GM12878 (cell line): ENCODE results near the gene ACTL6A. TPM values are rescaled to one million over a fixed set of nuclear protein-coding genes. Genes with fewer than 3 reads are reported as not detected.

Experiments
- ATAC-seq: fragments of 200-7000 bp; cut with Tn5 transposase; 3 replicates; pipeline ENCODE4 v1.9.1; 2020; ENCODE audit warnings: mild to moderate bottlenecking, moderate library complexity
- BruUV-seq: library from RNA; stranded (reverse); fragments of 400-500 nt; replicated peaks from 2 replicates; lab custom pipeline; 2021; lab: Mats Ljungman, UMichigan
- CTCF ChIA-PET: fragments of 300-600 bp; sonication (Branson Sonifier 250); formaldehyde crosslinking; extraction: SDS; loops from one replicate; lab custom pipeline; 2021; ENCODE audit warnings: inconsistent platforms; lab: Yijun Ruan, JAX
- POLR2A ChIA-PET: fragments of 350-600 bp; formaldehyde crosslinking; extraction: SDS; loops from one replicate; lab custom pipeline; 2021; ENCODE audit warnings: inconsistent platforms; lab: Charles Lee
- RAD21 ChIA-PET: fragments of 300-600 bp; sonication (Branson Sonifier 250); formaldehyde crosslinking; loops from one replicate; lab custom pipeline; 2023; ENCODE audit warnings: antibody characterized with exemption; ENCODE audit not compliant: unreplicated experiment; lab: Charles Lee
- SMC1A ChIA-PET: fragments of 300-600 bp; sonication (Branson Sonifier 250); formaldehyde crosslinking; loops from one replicate; lab custom pipeline; 2023; ENCODE audit not compliant: unreplicated experiment, uncharacterized antibody; lab: Charles Lee
- DNase-seq: peaks from one replicate; pipeline ENCODE4 v3.0.0-alpha.2; 2011; ENCODE audit warnings: low read depth, low spot score
- FAIRE-seq: peaks from 3 replicates; lab custom pipeline; 2011; peaks lifted over from hg19 to GRCh38; lab: Jason Lieb, UNC
- H2AFZ ChIP-seq: 2 replicates; pipeline ENCODE4 v1.6.0; 2011; ENCODE audit warnings: low read depth, low read length, control low read depth; ENCODE audit not compliant: control insufficient read depth
- H3K27ac ChIP-seq: 2 replicates; pipeline ENCODE4 v1.5.1; 2011; ENCODE audit warnings: control low read depth; ENCODE audit not compliant: control insufficient read depth, insufficient read depth
- H3K27me3 ChIP-seq, 2 experiments: replicated peaks in 1 of 2; 2 replicates each; pipeline versions ENCODE4 v1.6.0 to v1.6.1; 2011; ENCODE audit warnings: low read length in 1 of 2; ENCODE audit not compliant: control insufficient read depth in 2 of 2, insufficient read depth in 2 of 2
- H3K36me3 ChIP-seq, 2 experiments: 2 replicates each; pipeline ENCODE4 v1.5.1; 2011; ENCODE audit warnings: low read length in 1 of 2; ENCODE audit not compliant: control insufficient read depth in 2 of 2, insufficient read depth in 2 of 2
- H3K4me1 ChIP-seq: 2 replicates; pipeline ENCODE4 v1.6.1; 2011; ENCODE audit warnings: mild to moderate bottlenecking, low read length, moderate library complexity, mixed read lengths; ENCODE audit not compliant: control insufficient read depth, insufficient read depth
- H3K4me2 ChIP-seq: 2 replicates; pipeline ENCODE4 v1.6.0; 2011; ENCODE audit warnings: control low read depth; ENCODE audit not compliant: control insufficient read depth, insufficient read depth
- H3K4me3 ChIP-seq: fragments of 200-600 bp; sonication (generic); 2 replicates; pipeline ENCODE4 v1.5.1; 2016
- H3K79me2 ChIP-seq: 2 replicates; pipeline ENCODE4 v1.6.0; 2011; ENCODE audit warnings: low read length; ENCODE audit not compliant: control insufficient read depth, insufficient read depth
- H3K9ac ChIP-seq: 2 replicates; pipeline ENCODE4 v1.8.0; 2011; ENCODE audit warnings: low read length, control low read depth, mixed read lengths; ENCODE audit not compliant: control insufficient read depth, insufficient read depth
- H3K9me3 ChIP-seq: replicated peaks from 3 replicates; pipeline ENCODE4 v1.5.1; 2011; ENCODE audit warnings: mild to moderate bottlenecking, low read length; ENCODE audit not compliant: control insufficient read depth, insufficient read depth
- H4K20me1 ChIP-seq: 2 replicates; pipeline ENCODE4 v1.6.0; 2011; ENCODE audit not compliant: control insufficient read depth, insufficient read depth
- ATF7 ChIP-seq: fragments of 450-650 bp; IDR thresholded peaks from 2 replicates; pipeline ENCODE4 v1.6.1; 2016; ENCODE audit warnings: low read depth, mild to moderate bottlenecking
- CEBPB ChIP-seq, 2 experiments: fragments of 150-350 bp in 1 of 2; IDR thresholded peaks; 2 replicates each; pipeline ENCODE4 v1.6.1; 2012 to 2014; ENCODE audit warnings: low read depth in 2 of 2, low read length in 2 of 2, borderline replicate concordance in 1 of 2, inconsistent platforms in 1 of 2
- CHD4 ChIP-seq: fragments of 200-600 bp; sonication (generic); IDR thresholded peaks from 2 replicates; pipeline ENCODE4 v1.6.1; 2016; ENCODE audit warnings: mild to moderate bottlenecking
- E2F4 ChIP-seq: IDR thresholded peaks from 2 replicates; pipeline ENCODE4 v1.6.1; 2012; ENCODE audit warnings: low read depth, low read length, improper control_type of control experiment
- E2F8 ChIP-seq: fragments of 450-650 bp; IDR thresholded peaks from 2 replicates; pipeline ENCODE4 v1.6.1; 2018; ENCODE audit warnings: mild to moderate bottlenecking, low read depth, moderate library complexity; ENCODE audit not compliant: partially characterized antibody
- EED ChIP-seq: sonication (generic); IDR thresholded peaks from 2 replicates; pipeline ENCODE4 v1.6.1; 2016; ENCODE audit warnings: antibody characterized with exemption, low read depth
- NFYB ChIP-seq: IDR thresholded peaks from 2 replicates; pipeline ENCODE4 v1.6.1; 2011; ENCODE audit warnings: low read depth, mild to moderate bottlenecking, low read length, improper control_type of control experiment, moderate library complexity; ENCODE audit not compliant: insufficient read depth
- NR2C2 ChIP-seq: IDR thresholded peaks from 2 replicates; pipeline ENCODE4 v1.6.1; 2011; ENCODE audit warnings: borderline replicate concordance, low read depth; ENCODE audit not compliant: control insufficient read depth, insufficient read length
- PAX8 ChIP-seq: fragments of 450-650 bp; IDR thresholded peaks from 2 replicates; pipeline ENCODE4 v1.6.1; 2017; ENCODE audit warnings: mild to moderate bottlenecking, moderate library complexity
- POLR2AphosphoS5 ChIP-seq: IDR thresholded peaks from 2 replicates; pipeline ENCODE4 v1.6.1; 2011; ENCODE audit warnings: mild to moderate bottlenecking, low read length, inconsistent platforms
- POU2F2 ChIP-seq: IDR thresholded peaks from 3 replicates; pipeline ENCODE4 v1.6.1; 2011; ENCODE audit warnings: low read depth, mild to moderate bottlenecking, low read length, borderline replicate concordance
- RELA ChIP-seq: fragments of 450-650 bp; IDR thresholded peaks from 2 replicates; pipeline ENCODE4 v1.8.0; 2014; ENCODE audit warnings: borderline replicate concordance; ENCODE audit not compliant: partially characterized antibody
- SMARCA5 ChIP-seq: fragments of 450-650 bp; IDR thresholded peaks from 2 replicates; pipeline ENCODE4 v1.6.1; 2017; ENCODE audit warnings: mild to moderate bottlenecking
- STAT3 ChIP-seq: IDR thresholded peaks from 2 replicates; pipeline ENCODE4 v1.6.1; 2011; ENCODE audit warnings: low read depth, low read length, improper control_type of control experiment
- TCF12 ChIP-seq: IDR thresholded peaks from 2 replicates; pipeline ENCODE4 v1.6.1; 2011; ENCODE audit warnings: low read depth, mild to moderate bottlenecking, low read length
- ZNF24 ChIP-seq: fragments of 450-650 bp; IDR thresholded peaks from 2 replicates; pipeline ENCODE4 v1.6.1; 2017; ENCODE audit warnings: antibody characterized with exemption, mild to moderate bottlenecking
- in situ Hi-C: fragments of 300-500 bp; cut with MboI; formaldehyde crosslinking; loops from 9 replicates; pipeline ENCODE4 v1.14.3; 2018; ENCODE audit warnings: mixed read lengths
- intact Hi-C: fragments of 100-400 bp; cut with micrococcal nuclease; formaldehyde crosslinking; loops from one replicate; pipeline ENCODE4 v1.14.2; 2022; ENCODE audit not compliant: unreplicated experiment
- polyA plus RNA-seq, 11 experiments: library from polyadenylated mRNA; depleted of rRNA in 4 of 11; unstranded in 6 of 11; stranded (reverse) in 5 of 11; fragments of >200 nt; fragmentation: Nextera tagmentation in 4 of 11; fragmentation: Illumina TruSeq in 1 of 11; extraction: Ambion mirVana in 4 of 11; extraction: Trizol in 1 of 11; gene quantifications; 1 replicate in 1 of 11; 2 replicates in 10 of 11; pipeline versions ENCODE4 v1.2.1 to v1.2.3, GENCODE V29; 2011 to 2016; ENCODE audit warnings: inconsistent platforms in 2 of 11, missing spikeins in 2 of 11, low read depth in 1 of 11
- total RNA-seq, 4 experiments: library from RNA; depleted of rRNA in 3 of 4; stranded (reverse); fragments of >200 nt in 3 of 4; fragmentation: Illumina TruSeq in 1 of 4; extraction: Trizol in 1 of 4; gene quantifications; 2 replicates each; pipeline versions ENCODE4 v1.2.1 to v1.2.3, GENCODE V29; 2013 to 2021
- TF ChIP-seq, protein P1 (sequence below): IDR thresholded peaks from 2 replicates; pipeline ENCODE4 v1.6.1; 2011; ENCODE audit warnings: mild to moderate bottlenecking, low read depth, low read length, moderate library complexity; ENCODE audit not compliant: insufficient replicate concordance
- TF ChIP-seq, protein P2 (sequence below): fragments of 450-650 bp; IDR thresholded peaks from 2 replicates; pipeline ENCODE4 v1.6.1; 2017; ENCODE audit warnings: mild to moderate bottlenecking, moderate library complexity

Gene ACTL6A
- total and polyA plus RNA-seq, 10 of the 15 experiments (the other 5 are each of a cell fraction or from before 2014, with no cell fraction given) = 70.2 to 197 (median 105) TPM

DNA sequence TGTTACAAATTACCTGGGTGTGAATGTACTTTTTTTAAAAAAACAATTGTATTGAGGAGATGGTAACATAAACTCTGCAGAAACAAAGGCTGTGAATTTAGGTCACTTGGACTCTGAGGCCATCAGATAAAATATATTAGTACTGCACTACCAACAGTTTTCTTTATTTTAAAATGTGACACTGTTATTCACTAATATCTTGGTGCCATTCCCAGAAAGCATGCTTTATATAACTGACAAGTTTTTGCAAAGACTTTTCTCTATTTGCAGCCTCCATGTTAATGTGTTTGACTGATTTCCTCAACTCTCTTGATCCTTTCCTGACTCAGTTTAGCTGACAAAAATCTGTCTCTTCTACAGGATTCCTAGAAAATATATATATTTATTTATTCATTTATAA is 26.5 kb upstream of the ACTL6A start:
- no peaks in the 10 kb centered on the region for H3K4me1 ChIP-seq
- no peak overlapping the region for H3K4me2 ChIP-seq
- CTCF ChIA-PET = no interaction called here
- no peaks in the 10 kb centered on the region for H3K9me3 ChIP-seq
- no peak overlapping the region for H3K9ac ChIP-seq
- no peak for FAIRE-seq
- intact Hi-C loops = no loop called here
- no peaks in the 10 kb centered on the region for H3K79me2 ChIP-seq
- BruUV-seq = no TSS peak
- H3K36me3 ChIP-seq = no peaks in the 10 kb centered on the region
- DNase-seq = no peak
- no peak for TF ChIP-seq NR2C2
- TF ChIP-seq CEBPB (IDR thresholded peaks at IDR 0.05; ENCODE audit: borderline replicate concordance in 1 of 2, low read depth in 2 of 2, low read length in 2 of 2) = no peak
- TF ChIP-seq SMARCA5 = no peak
- no peak for TF ChIP-seq E2F8
- TF ChIP-seq, protein P1, sequence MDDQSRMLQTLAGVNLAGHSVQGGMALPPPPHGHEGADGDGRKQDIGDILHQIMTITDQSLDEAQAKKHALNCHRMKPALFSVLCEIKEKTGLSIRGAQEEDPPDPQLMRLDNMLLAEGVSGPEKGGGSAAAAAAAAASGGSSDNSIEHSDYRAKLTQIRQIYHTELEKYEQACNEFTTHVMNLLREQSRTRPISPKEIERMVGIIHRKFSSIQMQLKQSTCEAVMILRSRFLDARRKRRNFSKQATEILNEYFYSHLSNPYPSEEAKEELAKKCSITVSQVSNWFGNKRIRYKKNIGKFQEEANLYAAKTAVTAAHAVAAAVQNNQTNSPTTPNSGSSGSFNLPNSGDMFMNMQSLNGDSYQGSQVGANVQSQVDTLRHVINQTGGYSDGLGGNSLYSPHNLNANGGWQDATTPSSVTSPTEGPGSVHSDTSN = no peak
- no peak for TF ChIP-seq POU2F2
- TF ChIP-seq ZNF24 = no peak
- TF ChIP-seq PAX8 = no peak
- no peak for TF ChIP-seq RELA
- TF ChIP-seq EED = no peak
- no peak for TF ChIP-seq POLR2AphosphoS5
- TF ChIP-seq TCF12 = no peak
- TF ChIP-seq, protein P2, sequence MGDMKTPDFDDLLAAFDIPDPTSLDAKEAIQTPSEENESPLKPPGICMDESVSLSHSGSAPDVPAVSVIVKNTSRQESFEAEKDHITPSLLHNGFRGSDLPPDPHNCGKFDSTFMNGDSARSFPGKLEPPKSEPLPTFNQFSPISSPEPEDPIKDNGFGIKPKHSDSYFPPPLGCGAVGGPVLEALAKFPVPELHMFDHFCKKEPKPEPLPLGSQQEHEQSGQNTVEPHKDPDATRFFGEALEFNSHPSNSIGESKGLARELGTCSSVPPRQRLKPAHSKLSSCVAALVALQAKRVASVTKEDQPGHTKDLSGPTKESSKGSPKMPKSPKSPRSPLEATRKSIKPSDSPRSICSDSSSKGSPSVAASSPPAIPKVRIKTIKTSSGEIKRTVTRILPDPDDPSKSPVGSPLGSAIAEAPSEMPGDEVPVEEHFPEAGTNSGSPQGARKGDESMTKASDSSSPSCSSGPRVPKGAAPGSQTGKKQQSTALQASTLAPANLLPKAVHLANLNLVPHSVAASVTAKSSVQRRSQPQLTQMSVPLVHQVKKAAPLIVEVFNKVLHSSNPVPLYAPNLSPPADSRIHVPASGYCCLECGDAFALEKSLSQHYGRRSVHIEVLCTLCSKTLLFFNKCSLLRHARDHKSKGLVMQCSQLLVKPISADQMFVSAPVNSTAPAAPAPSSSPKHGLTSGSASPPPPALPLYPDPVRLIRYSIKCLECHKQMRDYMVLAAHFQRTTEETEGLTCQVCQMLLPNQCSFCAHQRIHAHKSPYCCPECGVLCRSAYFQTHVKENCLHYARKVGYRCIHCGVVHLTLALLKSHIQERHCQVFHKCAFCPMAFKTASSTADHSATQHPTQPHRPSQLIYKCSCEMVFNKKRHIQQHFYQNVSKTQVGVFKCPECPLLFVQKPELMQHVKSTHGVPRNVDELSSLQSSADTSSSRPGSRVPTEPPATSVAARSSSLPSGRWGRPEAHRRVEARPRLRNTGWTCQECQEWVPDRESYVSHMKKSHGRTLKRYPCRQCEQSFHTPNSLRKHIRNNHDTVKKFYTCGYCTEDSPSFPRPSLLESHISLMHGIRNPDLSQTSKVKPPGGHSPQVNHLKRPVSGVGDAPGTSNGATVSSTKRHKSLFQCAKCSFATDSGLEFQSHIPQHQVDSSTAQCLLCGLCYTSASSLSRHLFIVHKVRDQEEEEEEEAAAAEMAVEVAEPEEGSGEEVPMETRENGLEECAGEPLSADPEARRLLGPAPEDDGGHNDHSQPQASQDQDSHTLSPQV = no peak
- no peak for TF ChIP-seq E2F4
- no peak for TF ChIP-seq NFYB
- no peak for TF ChIP-seq ATF7
- TF ChIP-seq CHD4 = no peak
- no peak for TF ChIP-seq STAT3
- TF ChIP-seq, all 136 proteins: peak for 0
- ChIA-PET SMC1A (no interaction called here), POLR2A (no interaction called here), RAD21 (no interaction called here)
- in situ Hi-C loops = no loop called here
- no peak overlapping the region for H3K4me3 ChIP-seq
- no peak overlapping the region for H3K27ac ChIP-seq
- no peak for ATAC-seq
- no peaks in the 10 kb centered on the region for H4K20me1 ChIP-seq
- H3K27me3 ChIP-seq = no peaks in the 10 kb centered on the region; a peak in 3 of 4 replicates
- no peak overlapping the region for H2AFZ ChIP-seq
